CD14-positive monocyte (primary cell): ENCODE data around the gene EDDM13. TPM values are rescaled to one million over a fixed set of nuclear protein-coding genes. Genes with fewer than 3 reads are reported as not detected.

Source experiments
- DNase-seq, 3 donors: peaks; one replicate each; pipeline ENCODE4 v3.0.0-alpha.2; 2011 to 2022
- H2AFZ ChIP-seq: 2 replicates; pipeline ENCODE4 v1.6.0; 2012; ENCODE audit warnings: mild to moderate bottlenecking, low read depth, low read length, inconsistent platforms; ENCODE audit not compliant: insufficient read depth, poor library complexity, severe bottlenecking
- H3K27ac ChIP-seq, 2 donors: 1 replicate in 1 of 2; 2 replicates in 1 of 2; pipeline ENCODE4 v1.5.1; 2012 to 2013; ENCODE audit warnings: low read length in 2 of 2, control low read depth in 1 of 2, inconsistent platforms in 1 of 2, low read depth in 1 of 2, mild to moderate bottlenecking in 1 of 2
- H3K27me3 ChIP-seq, 2 donors: one replicate each; pipeline versions ENCODE4 v1.6.0 to v1.6.1; 2011 to 2013; ENCODE audit warnings: low read length in 2 of 2; ENCODE audit not compliant: control insufficient read depth in 2 of 2, insufficient read depth in 2 of 2
- H3K36me3 ChIP-seq, 2 donors: replicated peaks in 1 of 2; 1 replicate in 1 of 2; 2 replicates in 1 of 2; pipeline versions ENCODE4 v1.5.1 to v1.6.1; 2012 to 2013; ENCODE audit warnings: low read length in 2 of 2, control low read depth in 1 of 2, inconsistent platforms in 1 of 2, mild to moderate bottlenecking in 1 of 2; ENCODE audit not compliant: insufficient read depth in 2 of 2, control insufficient read depth in 1 of 2
- H3K4me1 ChIP-seq, 2 donors: 1 replicate in 1 of 2; 2 replicates in 1 of 2; pipeline versions ENCODE4 v1.5.1 to v1.6.1; 2012 to 2013; ENCODE audit warnings: low read length in 2 of 2, control low read depth in 1 of 2, inconsistent platforms in 1 of 2, mild to moderate bottlenecking in 1 of 2, moderate library complexity in 1 of 2; ENCODE audit not compliant: insufficient read depth in 2 of 2, control insufficient read depth in 1 of 2
- H3K4me2 ChIP-seq: replicated peaks from 2 replicates; pipeline ENCODE3; 2012; ENCODE audit warnings: low read length, moderate library complexity, mild to moderate bottlenecking; ENCODE audit not compliant: poor library complexity, severe bottlenecking; ENCODE audit errors: extremely low read depth
- H3K4me3 ChIP-seq, 3 experiments: fragments of 200-600 bp in 1 of 3; sonication (generic) in 1 of 3; replicated peaks in 1 of 3; 1 replicate in 2 of 3; 2 replicates in 1 of 3; pipeline ENCODE4 v1.5.1; 2011 to 2013; ENCODE audit warnings: low read length in 3 of 3, mild to moderate bottlenecking in 3 of 3, control low read depth in 2 of 3, low read depth in 2 of 3, inconsistent platforms in 1 of 3, moderate library complexity in 1 of 3
- H3K79me2 ChIP-seq: 2 replicates; pipeline ENCODE4 v1.6.0; 2012; ENCODE audit warnings: mild to moderate bottlenecking, control low read depth, inconsistent platforms, low read length, moderate library complexity; ENCODE audit not compliant: insufficient read depth
- H3K9ac ChIP-seq: 2 replicates; pipeline ENCODE4 v1.6.0; 2017; ENCODE audit warnings: low read length, mild to moderate bottlenecking; ENCODE audit not compliant: insufficient read depth, poor library complexity, severe bottlenecking
- H3K9me3 ChIP-seq, 2 donors: replicated peaks in 1 of 2; 1 replicate in 1 of 2; 2 replicates in 1 of 2; pipeline versions ENCODE4 v1.5.1 to v1.6.1; 2012 to 2013; ENCODE audit warnings: low read length in 2 of 2, control low read depth in 1 of 2; ENCODE audit not compliant: control insufficient read depth in 1 of 2, insufficient read depth in 1 of 2
- H4K20me1 ChIP-seq: 2 replicates; pipeline ENCODE4 v1.6.0; 2012; ENCODE audit warnings: mild to moderate bottlenecking, low read length, control low read depth, moderate library complexity; ENCODE audit not compliant: insufficient read depth
- H3K27ac Mint-ChIP-seq, 7 donors: one replicate each; pipeline ENCODE4 v1.8.0; 2020; ENCODE audit warnings: mild to moderate bottlenecking in 7 of 7, mixed read lengths in 7 of 7, moderate library complexity in 6 of 7, inconsistent platforms in 2 of 7
- H3K27me3 Mint-ChIP-seq, 3 donors: one replicate each; pipeline ENCODE4 v1.8.0; 2021 to 2022; ENCODE audit warnings: low read depth in 3 of 3, mild to moderate bottlenecking in 3 of 3, mixed read lengths in 3 of 3, moderate library complexity in 3 of 3, inconsistent platforms in 1 of 3
- H3K36me3 Mint-ChIP-seq, 2 donors: one replicate each; pipeline ENCODE4 v1.8.0; 2020; ENCODE audit warnings: mixed read lengths in 2 of 2, inconsistent platforms in 1 of 2, mild to moderate bottlenecking in 1 of 2
- H3K4me1 Mint-ChIP-seq: one replicate; pipeline ENCODE4 v1.8.0; 2020; ENCODE audit warnings: mild to moderate bottlenecking, mixed read lengths
- H3K4me3 Mint-ChIP-seq, 2 donors: one replicate each; pipeline ENCODE4 v1.8.0; 2020; ENCODE audit warnings: mild to moderate bottlenecking in 2 of 2, mixed read lengths in 2 of 2, moderate library complexity in 1 of 2
- H3K9me3 Mint-ChIP-seq, 7 donors: one replicate each; pipeline ENCODE4 v1.8.0; 2020 to 2022; ENCODE audit warnings: mixed read lengths in 7 of 7, mild to moderate bottlenecking in 6 of 7, moderate library complexity in 6 of 7, inconsistent platforms in 2 of 7
- WGBS: methylation state at CpG from one replicate; pipeline ENCODE4 v1.1.5; 2013; ENCODE audit warnings: missing lambda C conversion rate; ENCODE audit not compliant: insufficient coverage; 5-methylcytosine and 5-hydroxymethylcytosine counted together
- intact Hi-C, 2 donors: fragments of 100-400 bp; cut with micrococcal nuclease; formaldehyde crosslinking; loops; one replicate each; pipeline versions ENCODE4 v1.15.0 to v1.15.1; 2023
- polyA plus RNA-seq, 3 donors: library from polyadenylated mRNA; depleted of rRNA in 1 of 3; unstranded in 2 of 3; stranded (reverse) in 1 of 3; fragments of 300-500 nt in 2 of 3; fragments of >200 nt in 1 of 3; fragmentation: Illumina TruSeq in 2 of 3; gene quantifications; 1 replicate in 2 of 3; 2 replicates in 1 of 3; pipeline ENCODE4 v1.2.3, GENCODE V29; 2012 to 2021
- TF ChIP-seq, protein P1 (sequence below): fragments of 200-600 bp; IDR thresholded peaks from one replicate; pipeline ENCODE4 v1.8.0; 2022; ENCODE audit warnings: antibody characterized with exemption, mild to moderate bottlenecking

The EDDM13 gene
- polyA plus RNA-seq, 3 donors: 0.25 to 0.70 (median 0.61) TPM

DNA sequence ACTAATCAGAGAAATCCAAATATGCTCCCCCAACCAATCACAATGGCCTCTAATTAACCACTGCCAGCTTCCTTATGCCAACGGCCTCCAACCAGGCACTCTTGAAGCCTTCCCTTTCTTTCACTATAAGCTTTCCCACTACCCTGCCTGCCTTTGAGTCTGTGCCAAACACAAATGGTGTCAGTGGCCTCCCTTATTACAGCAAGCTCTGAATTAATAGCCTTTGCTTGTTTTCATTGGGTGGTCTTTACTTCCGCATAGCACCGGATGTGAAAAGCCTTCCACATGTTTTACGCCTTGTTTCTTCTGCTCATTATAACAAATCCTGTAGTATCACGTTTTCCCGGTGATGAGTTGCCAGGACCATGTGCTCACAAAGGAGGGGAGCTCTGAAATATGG is 1.4 kb upstream of the EDDM13 start:
- Histone ChIP-seq H2AFZ (no peak overlapping the region), H3K4me1 (peaks cover 21 to 28% of the 10 kb centered on the region in 2 donors), H4K20me1 (no peaks in the 10 kb centered on the region), H3K36me3 (no peaks in the 10 kb centered on the region), H3K9ac (peak overlapping the region; percentile 35), H3K79me2 (no peaks in the 10 kb centered on the region), H3K4me2 (peak overlapping the region; percentile 38), H3K4me3 (peak overlapping the region in 1 of 3 experiments; percentile 28), H3K27me3 (no peaks in the 10 kb centered on the region), H3K9me3 (no peaks in the 10 kb centered on the region), H3K27ac (peak overlapping the region; percentile 26 to 86)
- WGBS: 10% methylated on average over 2 of the region's 6 CpGs
- Mint-ChIP-seq H3K4me3 (peak overlapping the region in 1 of 2 donors; percentile 23), H3K27me3 (peaks cover 0 to 2% (median 0%) of the 10 kb centered on the region in 3 donors), H3K9me3 (peaks cover 0 to 4% (median 0%) of the 10 kb centered on the region in 7 donors), H3K27ac (peak overlapping the region; percentile 69 to 91 (median 89)), H3K4me1 (peaks cover 40% of the 10 kb centered on the region), H3K36me3 (peaks cover 19 to 25% of the 10 kb centered on the region in 2 donors)
- peak in 1 of 3 donors; percentile 32 for DNase-seq
- TF ChIP-seq, protein P1, sequence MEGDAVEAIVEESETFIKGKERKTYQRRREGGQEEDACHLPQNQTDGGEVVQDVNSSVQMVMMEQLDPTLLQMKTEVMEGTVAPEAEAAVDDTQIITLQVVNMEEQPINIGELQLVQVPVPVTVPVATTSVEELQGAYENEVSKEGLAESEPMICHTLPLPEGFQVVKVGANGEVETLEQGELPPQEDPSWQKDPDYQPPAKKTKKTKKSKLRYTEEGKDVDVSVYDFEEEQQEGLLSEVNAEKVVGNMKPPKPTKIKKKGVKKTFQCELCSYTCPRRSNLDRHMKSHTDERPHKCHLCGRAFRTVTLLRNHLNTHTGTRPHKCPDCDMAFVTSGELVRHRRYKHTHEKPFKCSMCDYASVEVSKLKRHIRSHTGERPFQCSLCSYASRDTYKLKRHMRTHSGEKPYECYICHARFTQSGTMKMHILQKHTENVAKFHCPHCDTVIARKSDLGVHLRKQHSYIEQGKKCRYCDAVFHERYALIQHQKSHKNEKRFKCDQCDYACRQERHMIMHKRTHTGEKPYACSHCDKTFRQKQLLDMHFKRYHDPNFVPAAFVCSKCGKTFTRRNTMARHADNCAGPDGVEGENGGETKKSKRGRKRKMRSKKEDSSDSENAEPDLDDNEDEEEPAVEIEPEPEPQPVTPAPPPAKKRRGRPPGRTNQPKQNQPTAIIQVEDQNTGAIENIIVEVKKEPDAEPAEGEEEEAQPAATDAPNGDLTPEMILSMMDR: no peak
- intact Hi-C loops: loop anchor here (5.0 kb wide), 1 partner anchor 41 kb away; the partner anchor contains the start of gene ZSCAN5A (in 2 of the 2)

DNA sequence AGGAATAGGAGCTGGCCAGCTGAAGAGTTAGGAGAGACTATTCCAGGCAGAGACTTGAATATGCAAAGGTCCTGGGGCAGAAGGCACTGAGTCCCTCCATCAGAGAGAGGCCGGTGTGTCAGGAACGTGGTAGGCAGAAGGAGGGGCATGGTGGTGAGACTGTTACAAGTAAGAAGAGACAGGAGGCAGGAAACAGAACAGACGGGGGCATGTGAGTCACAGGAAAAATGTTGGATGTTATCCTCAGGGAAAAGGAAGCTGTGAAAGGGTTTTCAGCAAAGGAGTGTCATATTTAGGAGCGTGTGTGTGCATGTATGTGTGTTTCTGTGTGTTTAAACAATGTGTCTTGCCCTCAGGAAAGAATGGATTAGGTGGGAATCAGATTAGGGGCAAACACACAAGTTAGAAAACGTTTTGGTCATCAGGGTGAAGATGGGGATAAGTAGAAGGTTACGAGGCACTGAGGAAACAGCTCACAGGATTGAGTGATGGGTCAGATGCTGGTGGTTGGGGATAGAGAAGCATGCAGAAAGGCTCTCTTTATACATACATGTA is 1.1 kb downstream of the EDDM13 start:
- Mint-ChIP-seq H3K4me1 (peaks cover 40% of the 10 kb centered on the region), H3K27ac (peak overlapping the region in 1 of 7 donors; percentile 0), H3K4me3 (no peak overlapping the region), H3K36me3 (peaks cover 32 to 34% of the 10 kb centered on the region in 2 donors), H3K9me3 (peaks cover 0 to 6% (median 0%) of the 10 kb centered on the region in 7 donors), H3K27me3 (peaks cover 0 to 2% (median 0%) of the 10 kb centered on the region in 3 donors)
- WGBS: 27% methylated on average over 4 of the region's 6 CpGs
- Histone ChIP-seq H3K79me2 (no peaks in the 10 kb centered on the region), H3K27me3 (no peaks in the 10 kb centered on the region), H3K4me1 (peaks cover 21 to 28% of the 10 kb centered on the region in 2 donors), H2AFZ (no peak overlapping the region), H3K9me3 (no peaks in the 10 kb centered on the region), H3K36me3 (peaks cover 0 to 6% of the 10 kb centered on the region in 2 donors), H3K9ac (no peak overlapping the region), H3K27ac (no peak overlapping the region), H3K4me3 (no peak overlapping the region), H4K20me1 (no peaks in the 10 kb centered on the region), H3K4me2 (no peak overlapping the region)
- intact Hi-C loops: loop anchor here (5.0 kb wide), 1 partner anchor 39 kb away; the partner anchor contains the start of gene ZSCAN5A (in 2 of the 2)
- TF ChIP-seq, protein P1: no peak
- DNase-seq: no peak
